Caki2 (cell line): ENCODE results near the gene KRT39. TPM values are rescaled to one million over a fixed set of nuclear protein-coding genes. Genes with fewer than 3 reads are reported as not detected.

Experiments used
- DNase-seq: peaks from one replicate; pipeline ENCODE4 v3.0.0-alpha.2; 2015; ENCODE audit warnings: low read depth
- in situ Hi-C: cut with HindIII; loops from 2 replicates; pipeline ENCODE4 v1.10.0; 2016; ENCODE audit warnings: low sequenced_read_pairs, low pct_unique_long_range_greater_than_20kb, mixed read lengths
- total RNA-seq: library from RNA; depleted of rRNA; stranded (reverse); fragments of >200 nt; shearing (Covaris generic); gene quantifications from 2 replicates; pipeline ENCODE4 v1.2.3, GENCODE V29; 2014; ENCODE audit warnings: low replicate concordance; rRNA removed

KRT39 gene
- total RNA-seq, 1 experiment from 2014 or later: not detected

- in situ Hi-C loops: no loop called here
These were observed 51.0 kb downstream of the KRT39 start for GRCh38 chr17:40915721-40916256.

GRCh38 chr17:40915199-40915661, 51.5 kb downstream of the KRT39 start:
- peak; percentile 88 for DNase-seq
- in situ Hi-C loops: no loop called here

More at GRCh38 chr17:40915721-40916256, 51.0 kb downstream of the KRT39 start:
- peak; percentile 58 for DNase-seq

GRCh38 chr17:40914075-40914855, 52.5 kb downstream of the KRT39 start:
- DNase-seq: no peak
- in situ Hi-C loops: no loop called here

GRCh38 chr17:40912486-40913210, 54.1 kb downstream of the KRT39 start:
- no peak for DNase-seq
- in situ Hi-C loops: no loop called here

- no peak for DNase-seq
- in situ Hi-C loops: no loop called here
These were observed 56.3 kb downstream of the KRT39 start for GRCh38 chr17:40910441-40910841.

GRCh38 chr17:40909755-40910154, 57.0 kb downstream of the KRT39 start:
- in situ Hi-C loops: no loop called here
- DNase-seq: no peak

- in situ Hi-C loops: no loop called here
- peak; percentile 88 for DNase-seq
These were observed 57.4 kb downstream of the KRT39 start for GRCh38 chr17:40909351-40909750.

Other genes starting within 250 kb of the KRT39 start
- gene KRT25, start 211.6 kb downstream of the KRT39 start, total RNA-seq: not detected in 2 replicates
- gene KRT26, start 194.7 kb downstream of the KRT39 start, total RNA-seq: not detected in 2 replicates
- not detected in 2 replicates for gene KRT27, start 184.4 kb downstream of the KRT39 start, total RNA-seq
- gene KRT28, start 167.0 kb downstream of the KRT39 start, total RNA-seq: not detected in 2 replicates
- 75.2 and 76.4 TPM in 2 replicates for gene KRT10, start 144.3 kb downstream of the KRT39 start, total RNA-seq
- gene KRT12, start 99.7 kb downstream of the KRT39 start, total RNA-seq: not detected in 2 replicates
- gene KRT20, start 81.7 kb downstream of the KRT39 start, total RNA-seq: 46.7 and 50.0 TPM in 2 replicates
- gene KRT23, start 29.3 kb downstream of the KRT39 start, total RNA-seq: not detected in 2 replicates
- gene KRT40, start 17.4 kb upstream of the KRT39 start, total RNA-seq: not detected in 2 replicates
- gene KRTAP3-3, start 27.2 kb upstream of the KRT39 start, total RNA-seq: not detected in 2 replicates
- not detected in 2 replicates for gene KRTAP3-2, start 33.0 kb upstream of the KRT39 start, total RNA-seq
- not detected in 2 replicates for gene KRTAP3-1, start 42.2 kb upstream of the KRT39 start, total RNA-seq
- not detected in 2 replicates for gene KRTAP1-5, start 60.3 kb upstream of the KRT39 start, total RNA-seq
- gene KRTAP1-4, start 63.2 kb upstream of the KRT39 start, total RNA-seq: not detected in 2 replicates
- not detected in 2 replicates for gene KRTAP1-3, start 67.9 kb upstream of the KRT39 start, total RNA-seq
- not detected in 2 replicates for gene KRTAP1-1, start 74.5 kb upstream of the KRT39 start, total RNA-seq
- gene KRTAP2-1, start 80.4 kb upstream of the KRT39 start, total RNA-seq: not detected in 2 replicates
- gene KRTAP2-2, start 88.3 kb upstream of the KRT39 start, total RNA-seq: not detected in 2 replicates
- gene KRTAP2-3, start 93.2 kb upstream of the KRT39 start, total RNA-seq: not detected in 2 replicates
- not detected in 2 replicates for gene KRTAP2-4, start 98.9 kb upstream of the KRT39 start, total RNA-seq
- gene KRTAP4-7, start 117.2 kb upstream of the KRT39 start, total RNA-seq: not detected in 2 replicates
- gene KRTAP4-8, start 131.2 kb upstream of the KRT39 start, total RNA-seq: not detected in 2 replicates
- gene KRTAP4-16, start 135.3 kb upstream of the KRT39 start, total RNA-seq: not detected in 2 replicates
- not detected in 2 replicates for gene KRTAP4-9, start 138.4 kb upstream of the KRT39 start, total RNA-seq
- gene KRTAP4-11, start 151.4 kb upstream of the KRT39 start, total RNA-seq: not detected in 2 replicates
- gene KRTAP4-12, start 157.2 kb upstream of the KRT39 start, total RNA-seq: not detected in 2 replicates
- not detected in 2 replicates for gene KRTAP4-6, start 173.6 kb upstream of the KRT39 start, total RNA-seq
- not detected in 2 replicates for gene KRTAP4-5, start 182.9 kb upstream of the KRT39 start, total RNA-seq
- not detected in 2 replicates for gene KRTAP4-4, start 193.8 kb upstream of the KRT39 start, total RNA-seq
- not detected in 2 replicates for gene KRTAP4-3, start 201.3 kb upstream of the KRT39 start, total RNA-seq
- not detected in 2 replicates for gene KRTAP4-2, start 211.3 kb upstream of the KRT39 start, total RNA-seq
- not detected in 2 replicates for gene KRTAP4-1, start 218.0 kb upstream of the KRT39 start, total RNA-seq
- not detected in 2 replicates for gene KRTAP9-1, start 222.9 kb upstream of the KRT39 start, total RNA-seq